Measurements from ENCODE around the gene AMBP. TPM values are rescaled to one million over a fixed set of nuclear protein-coding genes. Genes with fewer than 3 reads are reported as not detected.
A peak's percentile ranks its signal among the peaks of the same experiment; 100 is the strongest.

AMBP gene
- total and polyA plus RNA-seq, 4 donors = 0.47 to 3.7 (median 1.6) TPM

- no peak for ATAC-seq (ENCODE audit: insufficient read depth, low FRiP score)
- no peak for TF ChIP-seq CTCF (IDR thresholded peaks at IDR 0.05; ENCODE audit: control extremely low read depth, extremely low read depth)
- Histone ChIP-seq H3K9ac (ENCODE audit: insufficient read depth in 1 of 2, low read length in 2 of 2) (no peak overlapping the region), H3K4me1 (ENCODE audit: control insufficient read depth in 5 of 5, insufficient read depth in 5 of 5, low read length in 5 of 5) (peaks cover 0 to 28% (median 17%) of the 10 kb centered on the region in 5 donors), H3K9me3 (ENCODE audit: control insufficient read depth in 4 of 4, insufficient read depth in 3 of 4, low read length in 3 of 4) (peaks cover 0 to 10% (median 1%) of the 10 kb centered on the region in 4 donors), H3K27ac (ENCODE audit: low read depth in 1 of 2, low read length in 1 of 2) (no peak overlapping the region), H3K36me3 (ENCODE audit: control insufficient read depth in 4 of 4, insufficient read depth in 4 of 4, low read length in 4 of 4) (no peaks in the 10 kb centered on the region), H3K27me3 (ENCODE audit: control insufficient read depth in 3 of 3, insufficient read depth in 3 of 3, low read length in 2 of 3) (no peaks in the 10 kb centered on the region), H3K4me3 (no peak overlapping the region)
- DNase-seq = no peak
- 86 to 88% methylated on average over 13 of the region's 13 CpGs for WGBS, 2 donors
Observed at GRCh38 chr9:114124666-114125475, 46.8 kb upstream of the AMBP start.

GRCh38 chr9:114124138-114124537, 46.0 kb upstream of the AMBP start:
- no peak overlapping the region for H3K4me3 ChIP-seq
- 68 to 72% methylated on average over 1 of the region's 1 CpG for WGBS, 2 donors
- H3K36me3 ChIP-seq (ENCODE audit: control insufficient read depth in 4 of 4, insufficient read depth in 4 of 4, low read length in 4 of 4) = no peaks in the 10 kb centered on the region
- TF ChIP-seq CTCF (IDR thresholded peaks at IDR 0.05; ENCODE audit: control extremely low read depth, extremely low read depth) = no peak
- peaks cover 0 to 10% (median 1%) of the 10 kb centered on the region in 4 donors for H3K9me3 ChIP-seq (ENCODE audit: control insufficient read depth in 4 of 4, insufficient read depth in 3 of 4, low read length in 3 of 4)
- H3K4me1 ChIP-seq (ENCODE audit: control insufficient read depth in 5 of 5, insufficient read depth in 5 of 5, low read length in 5 of 5) = peaks cover 0 to 32% (median 17%) of the 10 kb centered on the region in 5 donors
- ATAC-seq (ENCODE audit: insufficient read depth, low FRiP score) (no peak), DNase-seq (no peak)
- no peak overlapping the region for H3K9ac ChIP-seq (ENCODE audit: insufficient read depth in 1 of 2, low read length in 2 of 2)
- H3K27ac ChIP-seq (ENCODE audit: low read depth in 1 of 2, low read length in 1 of 2) = no peak overlapping the region
- no peaks in the 10 kb centered on the region for H3K27me3 ChIP-seq (ENCODE audit: control insufficient read depth in 3 of 3, insufficient read depth in 3 of 3, low read length in 2 of 3)

- no peak overlapping the region for H3K27ac ChIP-seq (ENCODE audit: low read depth in 1 of 2, low read length in 1 of 2)
- 84 to 87% methylated on average over 9 of the region's 9 CpGs for WGBS, 2 donors
- H3K27me3 ChIP-seq (ENCODE audit: control insufficient read depth in 3 of 3, insufficient read depth in 3 of 3, low read length in 2 of 3) = no peaks in the 10 kb centered on the region
- no peaks in the 10 kb centered on the region for H3K36me3 ChIP-seq (ENCODE audit: control insufficient read depth in 4 of 4, insufficient read depth in 4 of 4, low read length in 4 of 4)
- TF ChIP-seq CTCF (IDR thresholded peaks at IDR 0.05; ENCODE audit: control extremely low read depth, extremely low read depth) = no peak
- H3K4me1 ChIP-seq (ENCODE audit: control insufficient read depth in 5 of 5, insufficient read depth in 5 of 5, low read length in 5 of 5) = peaks cover 0 to 39% (median 17%) of the 10 kb centered on the region in 5 donors
- H3K9me3 ChIP-seq (ENCODE audit: control insufficient read depth in 4 of 4, insufficient read depth in 3 of 4, low read length in 3 of 4) = peaks cover 0 to 10% (median 1%) of the 10 kb centered on the region in 4 donors
- DNase-seq = peak in 1 of 3 donors; percentile 8
- H3K9ac ChIP-seq (ENCODE audit: insufficient read depth in 1 of 2, low read length in 2 of 2) = no peak overlapping the region
- ATAC-seq (ENCODE audit: insufficient read depth, low FRiP score) = no peak
- no peak overlapping the region for H3K4me3 ChIP-seq
Observed at GRCh38 chr9:114123031-114123977, 45.2 kb upstream of the AMBP start.
